ENCODE results near the gene LASP1.

The LASP1 gene

DNA sequence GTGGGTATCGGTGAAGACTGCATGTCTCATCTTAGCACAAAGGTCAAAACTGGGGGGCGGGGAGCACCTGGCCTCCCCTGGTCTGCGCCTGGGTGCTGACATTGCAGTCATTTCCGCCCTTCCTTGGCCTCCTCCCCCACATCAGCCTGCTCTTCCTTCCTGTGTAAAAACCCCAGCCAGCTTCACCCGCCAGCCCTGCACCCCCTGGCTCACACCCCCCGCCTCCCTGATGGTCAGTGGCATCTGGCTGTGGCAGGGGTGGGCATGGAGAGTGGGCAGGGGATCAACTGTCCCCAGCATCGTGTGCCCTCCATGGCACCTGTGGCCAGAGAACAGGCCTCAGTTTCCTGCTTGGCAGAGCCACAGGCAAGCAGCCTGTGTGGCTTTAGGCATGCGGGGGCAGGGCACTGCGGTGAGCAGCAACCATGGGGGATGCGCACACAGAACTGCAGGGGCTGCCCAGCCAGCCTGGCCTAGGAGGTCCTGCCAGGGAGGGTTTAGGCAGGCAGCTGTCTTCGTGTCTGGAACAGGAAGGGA is 29.0 kb downstream of the LASP1 start:
- H3K9ac ChIP-seq (ENCODE audit: low read length in 2 of 2), result no peak overlapping the region
- no peak overlapping the region for H3K4me3 ChIP-seq (ENCODE audit: low read length in 2 of 2)
- H3K36me3 ChIP-seq (ENCODE audit: control insufficient read depth in 2 of 2, insufficient read depth in 2 of 2, low read length in 2 of 2), result peaks cover 14 to 27% of the 10 kb centered on the region in 2 donors
- no peaks in the 10 kb centered on the region for H3K27me3 ChIP-seq (ENCODE audit: control insufficient read depth in 1 of 2, insufficient read depth in 2 of 2, low read length in 2 of 2)
- H3K27ac ChIP-seq (ENCODE audit: low read length), result no peak overlapping the region
- no peaks in the 10 kb centered on the region for H3K9me3 ChIP-seq (ENCODE audit: control insufficient read depth in 2 of 2, low read length in 2 of 2)
- peaks cover 50% of the 10 kb centered on the region for H3K4me1 ChIP-seq (ENCODE audit: control insufficient read depth, insufficient read depth, low read length)

DNA sequence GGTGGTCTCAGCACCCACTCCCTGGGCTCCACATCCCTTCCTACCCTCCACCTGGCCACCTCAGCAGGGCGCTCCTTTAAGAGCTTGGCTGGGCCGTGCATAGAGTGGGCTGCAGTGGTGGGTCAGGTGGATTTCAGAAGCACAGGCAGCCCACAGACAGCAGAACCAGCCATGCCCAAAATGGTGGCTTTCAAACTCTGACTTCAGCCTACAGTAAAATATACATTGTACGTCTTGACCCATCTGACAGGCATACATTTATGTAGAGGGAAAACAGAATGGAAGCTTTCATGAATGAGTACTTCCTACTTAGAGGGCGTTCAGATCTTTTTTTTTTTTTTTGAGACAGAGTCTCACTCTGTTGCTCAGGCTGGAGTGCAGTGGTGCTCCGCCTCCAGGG is 29.6 kb downstream of the LASP1 start:
- Histone ChIP-seq H3K27ac (ENCODE audit: low read length) (no peak overlapping the region), H3K27me3 (ENCODE audit: control insufficient read depth in 1 of 2, insufficient read depth in 2 of 2, low read length in 2 of 2) (no peaks in the 10 kb centered on the region), H3K36me3 (ENCODE audit: control insufficient read depth in 2 of 2, insufficient read depth in 2 of 2, low read length in 2 of 2) (peaks cover 14 to 26% of the 10 kb centered on the region in 2 donors), H3K9ac (ENCODE audit: low read length in 2 of 2) (no peak overlapping the region), H3K4me1 (ENCODE audit: control insufficient read depth, insufficient read depth, low read length) (peaks cover 46% of the 10 kb centered on the region), H3K4me3 (ENCODE audit: low read length in 2 of 2) (no peak overlapping the region), H3K9me3 (ENCODE audit: control insufficient read depth in 2 of 2, low read length in 2 of 2) (no peaks in the 10 kb centered on the region)

DNA sequence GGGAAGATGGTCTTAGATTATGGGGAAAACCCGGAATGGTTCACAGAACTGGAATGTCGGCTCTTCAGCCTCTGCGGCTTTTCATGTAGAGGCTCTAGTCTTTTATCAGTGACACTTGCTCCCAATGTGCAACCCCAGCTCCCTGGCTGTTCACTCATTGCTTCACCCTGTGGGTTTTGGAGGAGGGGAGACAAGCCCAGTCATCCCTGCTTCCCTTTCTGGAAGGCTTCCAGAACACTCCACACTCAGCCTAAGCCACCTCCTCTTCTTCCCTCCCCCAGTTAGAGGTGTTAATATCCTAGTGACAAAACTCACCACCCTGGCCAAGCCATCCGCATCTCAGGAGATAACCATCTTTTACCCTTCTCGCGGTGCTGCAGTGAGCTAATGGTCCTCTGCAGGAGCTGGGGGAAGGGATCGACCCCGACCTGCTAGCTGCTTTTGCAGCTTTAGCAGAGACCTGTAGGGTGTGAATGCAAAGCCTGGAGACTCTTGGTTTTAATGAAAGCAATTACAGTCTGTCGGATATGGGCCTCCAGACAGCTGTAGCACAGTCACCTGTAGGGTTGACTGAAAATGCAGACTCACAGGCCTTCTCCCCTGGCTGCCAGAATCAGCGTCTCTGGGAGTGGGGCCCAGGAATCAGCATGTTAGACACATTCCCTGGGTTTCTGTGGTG is 31.3 kb downstream of the LASP1 start:
- Histone ChIP-seq H3K4me1 (ENCODE audit: control insufficient read depth, insufficient read depth, low read length) (peaks cover 41% of the 10 kb centered on the region), H3K36me3 (ENCODE audit: control insufficient read depth in 2 of 2, insufficient read depth in 2 of 2, low read length in 2 of 2) (peaks cover 17 to 26% of the 10 kb centered on the region in 2 donors), H3K27ac (ENCODE audit: low read length) (no peak overlapping the region)

GRCh38 chr17:38903404-38903803 is 33.5 kb downstream of the LASP1 start:
- H3K36me3 ChIP-seq (ENCODE audit: control insufficient read depth in 2 of 2, insufficient read depth in 2 of 2, low read length in 2 of 2), result peaks cover 11 to 26% of the 10 kb centered on the region in 2 donors
- H3K9ac ChIP-seq (ENCODE audit: low read length in 2 of 2), result no peak overlapping the region
- H3K27me3 ChIP-seq (ENCODE audit: control insufficient read depth in 1 of 2, insufficient read depth in 2 of 2, low read length in 2 of 2), result no peaks in the 10 kb centered on the region
- no peak overlapping the region for H3K4me3 ChIP-seq (ENCODE audit: low read length in 2 of 2)
- no peak overlapping the region for H3K27ac ChIP-seq (ENCODE audit: low read length)
- H3K4me1 ChIP-seq (ENCODE audit: control insufficient read depth, insufficient read depth, low read length), result peaks cover 33% of the 10 kb centered on the region
- no peaks in the 10 kb centered on the region for H3K9me3 ChIP-seq (ENCODE audit: control insufficient read depth in 2 of 2, low read length in 2 of 2)

More for the DNA sequence above, 31.3 kb downstream of the LASP1 start:
- Histone ChIP-seq H3K9me3 (ENCODE audit: control insufficient read depth in 2 of 2, low read length in 2 of 2) (no peaks in the 10 kb centered on the region), H3K27me3 (ENCODE audit: control insufficient read depth in 1 of 2, insufficient read depth in 2 of 2, low read length in 2 of 2) (no peaks in the 10 kb centered on the region), H3K4me3 (ENCODE audit: low read length in 2 of 2) (no peak overlapping the region), H3K9ac (ENCODE audit: low read length in 2 of 2) (no peak overlapping the region)

DNA sequence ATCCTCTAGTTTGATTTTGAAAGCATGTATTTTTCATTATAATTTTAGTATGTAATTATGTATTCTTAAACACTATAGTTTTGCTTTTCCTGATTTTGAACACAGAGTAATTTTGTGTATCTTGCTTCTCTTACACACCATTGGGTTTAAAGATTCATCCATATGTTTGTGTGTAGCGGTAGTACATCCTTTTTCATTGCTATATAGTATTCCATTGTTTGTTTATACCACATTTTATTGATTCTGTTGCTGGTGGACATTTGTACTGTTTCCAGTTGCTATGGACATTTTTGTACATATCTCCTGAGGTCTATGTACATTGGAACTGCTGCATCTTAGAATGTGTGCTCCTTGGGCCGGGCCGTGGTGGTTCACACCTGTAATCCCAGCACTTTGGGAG is 35.0 kb downstream of the LASP1 start:
- H3K27me3 ChIP-seq (ENCODE audit: control insufficient read depth in 1 of 2, insufficient read depth in 2 of 2, low read length in 2 of 2), result no peaks in the 10 kb centered on the region
- H3K27ac ChIP-seq (ENCODE audit: low read length), result no peak overlapping the region
- H3K9ac ChIP-seq (ENCODE audit: low read length in 2 of 2), result no peak overlapping the region
- H3K4me1 ChIP-seq (ENCODE audit: control insufficient read depth, insufficient read depth, low read length), result peaks cover 35% of the 10 kb centered on the region
- H3K4me3 ChIP-seq (ENCODE audit: low read length in 2 of 2), result no peak overlapping the region
- H3K9me3 ChIP-seq (ENCODE audit: control insufficient read depth in 2 of 2, low read length in 2 of 2), result no peaks in the 10 kb centered on the region
- H3K36me3 ChIP-seq (ENCODE audit: control insufficient read depth in 2 of 2, insufficient read depth in 2 of 2, low read length in 2 of 2), result peaks cover 3 to 15% of the 10 kb centered on the region in 2 donors

DNA sequence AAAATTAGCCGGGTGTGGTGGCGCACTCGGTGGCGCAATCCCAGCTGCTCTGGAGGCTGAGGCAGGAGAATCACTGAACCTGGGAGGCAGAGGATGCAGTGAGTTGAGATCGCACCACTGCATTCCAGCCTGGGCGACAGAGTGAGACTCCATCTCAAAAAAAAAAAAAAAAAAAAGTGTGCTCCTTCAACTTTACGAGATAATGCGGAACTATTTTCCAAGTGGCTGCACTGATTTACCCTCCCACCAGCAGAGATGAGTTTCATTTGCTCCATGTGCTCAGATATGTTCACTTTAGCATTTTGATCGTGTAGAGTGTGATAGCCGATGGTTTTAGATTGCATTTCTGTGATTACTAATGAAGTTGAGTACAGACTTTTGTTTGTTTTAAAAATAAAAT is 35.5 kb downstream of the LASP1 start:
- no peak overlapping the region for H3K27ac ChIP-seq (ENCODE audit: low read length)
- no peaks in the 10 kb centered on the region for H3K9me3 ChIP-seq (ENCODE audit: control insufficient read depth in 2 of 2, low read length in 2 of 2)
- no peak overlapping the region for H3K4me3 ChIP-seq (ENCODE audit: low read length in 2 of 2)
- H3K36me3 ChIP-seq (ENCODE audit: control insufficient read depth in 2 of 2, insufficient read depth in 2 of 2, low read length in 2 of 2), result peaks cover 3 to 17% of the 10 kb centered on the region in 2 donors
- H3K9ac ChIP-seq (ENCODE audit: low read length in 2 of 2), result no peak overlapping the region
- peaks cover 35% of the 10 kb centered on the region for H3K4me1 ChIP-seq (ENCODE audit: control insufficient read depth, insufficient read depth, low read length)
- no peaks in the 10 kb centered on the region for H3K27me3 ChIP-seq (ENCODE audit: control insufficient read depth in 1 of 2, insufficient read depth in 2 of 2, low read length in 2 of 2)

DNA sequence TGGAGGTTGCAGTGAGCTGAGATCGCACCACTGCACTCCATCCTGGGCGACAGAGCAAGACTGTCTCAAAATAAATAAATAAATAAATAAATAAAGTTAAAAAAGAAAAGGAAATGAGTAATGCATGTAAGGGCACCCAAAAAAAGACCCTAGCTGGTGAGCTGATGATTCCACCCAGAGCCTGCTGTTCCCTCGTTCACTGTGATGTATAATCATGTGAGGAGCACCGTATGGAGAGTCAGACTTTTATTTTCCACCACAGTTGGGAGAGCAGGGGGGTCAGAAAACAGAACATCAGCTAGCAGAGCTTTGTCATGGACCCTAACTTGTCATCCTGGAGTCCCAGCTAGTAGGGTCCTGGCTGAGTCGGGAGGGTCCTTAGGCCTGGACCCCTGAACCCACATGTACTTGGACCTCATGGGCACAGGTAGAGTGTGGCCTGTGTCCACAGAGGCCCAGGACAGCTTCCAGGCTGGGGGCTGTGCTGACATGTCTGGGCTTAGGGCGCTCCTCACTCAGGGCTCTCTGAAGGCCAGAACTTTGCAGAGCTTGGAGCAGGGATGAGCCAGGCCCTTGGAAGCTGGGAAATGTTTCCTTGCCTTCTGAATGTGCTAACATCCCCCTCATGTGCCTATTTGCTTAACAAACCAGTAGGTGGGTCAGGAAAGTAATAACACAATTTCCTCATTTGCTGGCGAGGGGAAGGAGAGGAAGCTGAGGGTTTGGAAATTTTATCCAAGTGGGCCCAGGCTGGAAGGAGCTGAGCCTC is 36.8 kb downstream of the LASP1 start:
- H3K4me1 ChIP-seq (ENCODE audit: control insufficient read depth, insufficient read depth, low read length), result peaks cover 26% of the 10 kb centered on the region
- H3K27me3 ChIP-seq (ENCODE audit: control insufficient read depth in 1 of 2, insufficient read depth in 2 of 2, low read length in 2 of 2), result no peaks in the 10 kb centered on the region
- peaks cover 3 to 17% of the 10 kb centered on the region in 2 donors for H3K36me3 ChIP-seq (ENCODE audit: control insufficient read depth in 2 of 2, insufficient read depth in 2 of 2, low read length in 2 of 2)
- no peak overlapping the region for H3K4me3 ChIP-seq (ENCODE audit: low read length in 2 of 2)
- H3K9ac ChIP-seq (ENCODE audit: low read length in 2 of 2), result peak overlapping the region in 1 of 2 donors; percentile 13
- H3K9me3 ChIP-seq (ENCODE audit: control insufficient read depth in 2 of 2, low read length in 2 of 2), result no peaks in the 10 kb centered on the region
- no peak overlapping the region for H3K27ac ChIP-seq (ENCODE audit: low read length)

GRCh38 chr17:38907930-38908675 is 38.2 kb downstream of the LASP1 start:
- Histone ChIP-seq H3K9me3 (ENCODE audit: control insufficient read depth in 2 of 2, low read length in 2 of 2) (no peaks in the 10 kb centered on the region), H3K27ac (ENCODE audit: low read length) (peak overlapping the region; percentile 46), H3K9ac (ENCODE audit: low read length in 2 of 2) (no peak overlapping the region), H3K4me3 (ENCODE audit: low read length in 2 of 2) (no peak overlapping the region), H3K4me1 (ENCODE audit: control insufficient read depth, insufficient read depth, low read length) (peaks cover 40% of the 10 kb centered on the region), H3K27me3 (ENCODE audit: control insufficient read depth in 1 of 2, insufficient read depth in 2 of 2, low read length in 2 of 2) (no peaks in the 10 kb centered on the region), H3K36me3 (ENCODE audit: control insufficient read depth in 2 of 2, insufficient read depth in 2 of 2, low read length in 2 of 2) (peaks cover 3 to 18% of the 10 kb centered on the region in 2 donors)

- no peak overlapping the region for H3K9ac ChIP-seq (ENCODE audit: low read length in 2 of 2)
- H3K27me3 ChIP-seq (ENCODE audit: control insufficient read depth in 1 of 2, insufficient read depth in 2 of 2, low read length in 2 of 2), result no peaks in the 10 kb centered on the region
- H3K4me1 ChIP-seq (ENCODE audit: control insufficient read depth, insufficient read depth, low read length), result peaks cover 43% of the 10 kb centered on the region
- H3K4me3 ChIP-seq (ENCODE audit: low read length in 2 of 2), result no peak overlapping the region
- peak overlapping the region; percentile 46 for H3K27ac ChIP-seq (ENCODE audit: low read length)
- peaks cover 3 to 13% of the 10 kb centered on the region in 2 donors for H3K36me3 ChIP-seq (ENCODE audit: control insufficient read depth in 2 of 2, insufficient read depth in 2 of 2, low read length in 2 of 2)
- H3K9me3 ChIP-seq (ENCODE audit: control insufficient read depth in 2 of 2, low read length in 2 of 2), result no peaks in the 10 kb centered on the region
These were observed 38.9 kb downstream of the LASP1 start for GRCh38 chr17:38908676-38909181.

- H3K27me3 ChIP-seq (ENCODE audit: control insufficient read depth in 1 of 2, insufficient read depth in 2 of 2, low read length in 2 of 2), result no peaks in the 10 kb centered on the region
- peaks cover 51% of the 10 kb centered on the region for H3K4me1 ChIP-seq (ENCODE audit: control insufficient read depth, insufficient read depth, low read length)
- no peaks in the 10 kb centered on the region for H3K9me3 ChIP-seq (ENCODE audit: control insufficient read depth in 2 of 2, low read length in 2 of 2)
- H3K27ac ChIP-seq (ENCODE audit: low read length), result no peak overlapping the region
- H3K4me3 ChIP-seq (ENCODE audit: low read length in 2 of 2), result no peak overlapping the region
- peaks cover 12 to 25% of the 10 kb centered on the region in 2 donors for H3K36me3 ChIP-seq (ENCODE audit: control insufficient read depth in 2 of 2, insufficient read depth in 2 of 2, low read length in 2 of 2)
- H3K9ac ChIP-seq (ENCODE audit: low read length in 2 of 2), result no peak overlapping the region
These were observed 40.5 kb downstream of the LASP1 start for GRCh38 chr17:38910325-38910724.
